HCT116 (cell line): Measurements from ENCODE around the gene BEST4. TPM values are rescaled to one million over a fixed set of nuclear protein-coding genes. Genes with fewer than 3 reads are reported as not detected.

Source experiments
- ATAC-seq: fragments of 200-7000 bp; cut with Tn5 transposase; 2 replicates; pipeline ENCODE4 v1.9.1; 2020; ENCODE audit warnings: mild to moderate bottlenecking, moderate library complexity
- BruUV-seq: library from RNA; stranded (reverse); fragments of 400-500 nt; replicated peaks from 2 replicates; lab custom pipeline; 2021; lab: Mats Ljungman, UMichigan
- CTCF ChIA-PET: fragments of 300-600 bp; sonication (Branson Sonifier 250); formaldehyde crosslinking; loops from one replicate; lab custom pipeline; 2021; ENCODE audit warnings: antibody characterized with exemption; lab: Charles Lee
- POLR2A ChIA-PET: fragments of 300-600, 350-600 bp; sonication (Branson Sonifier 250); formaldehyde crosslinking; loops from one replicate; lab custom pipeline; 2021; ENCODE audit warnings: antibody characterized with exemption; lab: Charles Lee
- RAD21 ChIA-PET, 2 experiments: fragments of 300-600 bp; sonication (Branson Sonifier 250); formaldehyde crosslinking; loops; one replicate each; lab custom pipeline; 2023; ENCODE audit warnings: low total read pairs in 2 of 2; ENCODE audit not compliant: uncharacterized antibody in 2 of 2, unreplicated experiment in 2 of 2, low non-redundant PET in 1 of 2; lab: Charles Lee
- DNase-seq: peaks from one replicate; pipeline ENCODE4 v3.0.0-alpha.2; 2010; ENCODE audit warnings: low read depth, low spot score
- H2AFZ ChIP-seq: fragments of 200-600 bp; shearing (Covaris generic), sonication (generic); 2 replicates; pipeline ENCODE4 v1.6.1; 2017; ENCODE audit warnings: low read depth, mixed run types, mixed read lengths, antibody characterized with exemption, low read length; ENCODE audit not compliant: poor library complexity, severe bottlenecking
- H3K27ac ChIP-seq: 2 replicates; pipeline ENCODE4 v1.5.1; 2012; ENCODE audit warnings: low read depth, low read length
- H3K27me3 ChIP-seq: fragments of 200-600 bp; sonication (generic); 2 replicates; pipeline ENCODE4 v1.6.1; 2016; ENCODE audit warnings: mixed run types, low read length, mixed read lengths; ENCODE audit not compliant: insufficient read depth
- H3K36me3 ChIP-seq, 2 experiments: fragments of 200-500 bp in 1 of 2; fragments of 200-600 bp in 1 of 2; sonication (Bioruptor generic) in 1 of 2; sonication (generic) in 1 of 2; 2 replicates each; pipeline versions ENCODE4 v1.5.1 to v1.6.1; 2014 to 2016; ENCODE audit warnings: low read length in 2 of 2, inconsistent platforms in 1 of 2, mixed read lengths in 1 of 2, mixed run types in 1 of 2; ENCODE audit not compliant: insufficient read depth in 2 of 2, control insufficient read depth in 1 of 2
- H3K4me1 ChIP-seq, 2 experiments: fragments of 200-600 bp in 1 of 2; sonication (generic) in 1 of 2; 2 replicates each; pipeline versions ENCODE4 v1.5.1 to v1.6.1; 2012 to 2017; ENCODE audit warnings: low read length in 2 of 2, inconsistent platforms in 1 of 2, mild to moderate bottlenecking in 1 of 2, mixed read lengths in 1 of 2, mixed run types in 1 of 2, moderate library complexity in 1 of 2; ENCODE audit not compliant: insufficient read depth in 2 of 2, control insufficient read depth in 1 of 2
- H3K4me2 ChIP-seq: fragments of 200-600 bp; sonication (generic); 2 replicates; pipeline ENCODE4 v1.6.1; 2017; ENCODE audit warnings: mixed run types, low read length, mixed read lengths
- H3K4me3 ChIP-seq, 2 experiments: fragments of 200-600 bp in 1 of 2; sonication (generic) in 1 of 2; replicated peaks in 1 of 2; 2 replicates each; pipeline ENCODE4 v1.5.1; 2011 to 2016; ENCODE audit warnings: low read length in 2 of 2, control low read depth in 1 of 2, low read depth in 1 of 2, mild to moderate bottlenecking in 1 of 2, mixed read lengths in 1 of 2, mixed run types in 1 of 2
- H3K79me2 ChIP-seq: fragments of 200-600 bp; sonication (generic); 2 replicates; pipeline ENCODE4 v1.6.1; 2017; ENCODE audit warnings: mild to moderate bottlenecking, mixed run types, low read length, moderate library complexity, mixed read lengths; ENCODE audit not compliant: insufficient read depth
- H3K9ac ChIP-seq: fragments of 200-600 bp; sonication (generic); 2 replicates; pipeline ENCODE4 v1.6.1; 2016; ENCODE audit warnings: low read length, mixed read lengths
- H3K9me2 ChIP-seq: fragments of 200-600 bp; sonication (generic), shearing (Covaris generic); 2 replicates; pipeline ENCODE4 v1.6.1; 2017; ENCODE audit warnings: mixed run types, mild to moderate bottlenecking, moderate library complexity; ENCODE audit not compliant: insufficient read depth
- H3K9me3 ChIP-seq, 2 experiments: fragments of 200-500 bp in 1 of 2; fragments of 200-600 bp in 1 of 2; sonication (Bioruptor generic) in 1 of 2; sonication (generic) in 1 of 2; 2 replicates each; pipeline ENCODE4 v1.6.1; 2014 to 2017; ENCODE audit warnings: low read length in 2 of 2, mixed read lengths in 2 of 2, inconsistent platforms in 1 of 2, low read depth in 1 of 2, mild to moderate bottlenecking in 1 of 2, mixed run types in 1 of 2, moderate library complexity in 1 of 2; ENCODE audit not compliant: control insufficient read depth in 1 of 2, insufficient read depth in 1 of 2
- H4K20me1 ChIP-seq: fragments of 200-600 bp; sonication (generic), shearing (Covaris generic); 2 replicates; pipeline ENCODE4 v1.6.1; 2017; ENCODE audit warnings: mixed run types, mild to moderate bottlenecking, moderate library complexity; ENCODE audit not compliant: insufficient read depth
- ATF3 ChIP-seq: IDR thresholded peaks from 2 replicates; pipeline ENCODE4 v1.6.1; 2012
- CBX3 ChIP-seq: IDR thresholded peaks from 2 replicates; pipeline ENCODE4 v1.6.1; 2012; ENCODE audit warnings: low read depth
- CEBPB ChIP-seq: IDR thresholded peaks from 2 replicates; pipeline ENCODE4 v1.6.1; 2012; ENCODE audit warnings: low read depth
- EGR1 ChIP-seq: IDR thresholded peaks from 2 replicates; pipeline ENCODE4 v1.6.1; 2012; ENCODE audit warnings: low read depth
- ELF1 ChIP-seq: IDR thresholded peaks from 2 replicates; pipeline ENCODE4 v1.6.1; 2012; ENCODE audit warnings: low read depth, borderline replicate concordance
- JUND ChIP-seq: IDR thresholded peaks from 2 replicates; pipeline ENCODE4 v1.6.1; 2012
- POLR2A ChIP-seq: IDR thresholded peaks from 2 replicates; pipeline ENCODE4 v1.7.0; 2011; ENCODE audit warnings: borderline replicate concordance; ENCODE audit not compliant: insufficient read depth, insufficient read length; ENCODE audit errors: extremely low read depth
- POLR2AphosphoS5 ChIP-seq: IDR thresholded peaks from 2 replicates; pipeline ENCODE4 v1.6.1; 2011; ENCODE audit warnings: mild to moderate bottlenecking, low read depth, low read length, moderate library complexity
- RAD21 ChIP-seq: IDR thresholded peaks from 2 replicates; pipeline ENCODE4 v1.6.1; 2012; ENCODE audit warnings: low read depth, mild to moderate bottlenecking
- REST ChIP-seq: IDR thresholded peaks from 2 replicates; pipeline ENCODE4 v1.6.1; 2012; ENCODE audit warnings: low read depth
- SP1 ChIP-seq: IDR thresholded peaks from 2 replicates; pipeline ENCODE4 v1.6.1; 2012; ENCODE audit warnings: low read depth
- SRF ChIP-seq: IDR thresholded peaks from 2 replicates; pipeline ENCODE4 v1.6.1; 2012; ENCODE audit warnings: low read depth
- TCF7L2 ChIP-seq: IDR thresholded peaks from 2 replicates; pipeline ENCODE4 v1.7.0; 2011; ENCODE audit warnings: borderline replicate concordance, inconsistent platforms; ENCODE audit not compliant: insufficient read depth, insufficient read length; ENCODE audit errors: extremely low read depth
- YY1 ChIP-seq: IDR thresholded peaks from 2 replicates; pipeline ENCODE4 v1.6.1; 2011; ENCODE audit warnings: low read length, low read depth, moderate library complexity, mild to moderate bottlenecking; ENCODE audit not compliant: insufficient replicate concordance; ENCODE audit errors: extremely low read depth
- ZFX ChIP-seq: fragments of 450-650 bp; IDR thresholded peaks from 2 replicates; pipeline ENCODE4 v1.6.1; 2017
- ZNF274 ChIP-seq: fragments of 200-500 bp; sonication (Bioruptor generic); IDR thresholded peaks from 2 replicates; pipeline ENCODE4 v1.6.1; 2014; ENCODE audit warnings: mild to moderate bottlenecking, low read depth, low read length, inconsistent platforms
- intact Hi-C: fragments of 100-400 bp; cut with micrococcal nuclease; formaldehyde crosslinking; loops from 2 replicates; pipeline ENCODE4 v1.10.0; 2022
- total RNA-seq: library from RNA; stranded (reverse); gene quantifications from one replicate; pipeline ENCODE4 v1.2.1, GENCODE V29; 2021; ENCODE audit not compliant: unreplicated experiment
- TF ChIP-seq, protein P1 (sequence below): IDR thresholded peaks from 2 replicates; pipeline ENCODE4 v1.6.1; 2011; ENCODE audit warnings: mild to moderate bottlenecking, low read length, moderate library complexity; ENCODE audit not compliant: insufficient replicate concordance; ENCODE audit errors: extremely low read depth
- TF ChIP-seq, protein P2 (sequence below), 3 experiments: fragments of 200-600 bp in 1 of 3; sonication (generic) in 1 of 3; IDR thresholded peaks in 2 of 3; conservative IDR thresholded peaks in 1 of 3; 2 replicates each; pipeline ENCODE4 v1.5.1; 2012 to 2017; ENCODE audit warnings: low read depth in 2 of 3, low read length in 2 of 3, antibody characterized with exemption in 1 of 3, borderline replicate concordance in 1 of 3, control low read depth in 1 of 3, mild to moderate bottlenecking in 1 of 3, mixed read lengths in 1 of 3, mixed run types in 1 of 3, moderate library complexity in 1 of 3; ENCODE audit not compliant: insufficient read depth in 1 of 3

Gene BEST4
- total RNA-seq, 1 experiment from 2014 or later = 0.52 TPM

DNA sequence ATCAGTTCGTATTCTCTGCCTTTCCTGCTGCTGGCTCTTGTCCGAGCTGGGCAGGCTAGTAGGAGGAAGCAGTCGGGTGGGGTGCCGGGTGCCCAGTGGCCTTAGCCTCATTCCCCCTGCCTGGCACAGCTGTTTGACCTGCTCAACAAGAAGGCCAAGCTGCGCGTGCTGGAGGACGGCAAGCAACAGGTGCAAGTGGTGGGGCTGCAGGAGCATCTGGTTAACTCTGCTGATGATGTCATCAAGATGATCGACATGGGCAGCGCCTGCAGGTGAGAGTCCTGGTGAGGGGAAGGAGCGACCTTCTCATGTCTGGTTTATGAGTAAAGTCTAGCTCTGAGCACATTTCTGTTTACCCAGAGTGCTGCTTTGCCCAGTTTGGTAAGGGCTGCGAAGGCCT is 28.9 kb downstream of the BEST4 start:
- TF ChIP-seq ELF1 (no peak), EGR1 (no peak), ATF3 (no peak), YY1 (no peak), JUND (no peak), CBX3 (no peak), RAD21 (no peak), TCF7L2 (no peak), SRF (no peak), SP1 (no peak), REST (no peak), CEBPB (no peak), ZNF274 (no peak), POLR2AphosphoS5 (no peak), POLR2A (no peak), ZFX (no peak)
- TF ChIP-seq, protein P1, sequence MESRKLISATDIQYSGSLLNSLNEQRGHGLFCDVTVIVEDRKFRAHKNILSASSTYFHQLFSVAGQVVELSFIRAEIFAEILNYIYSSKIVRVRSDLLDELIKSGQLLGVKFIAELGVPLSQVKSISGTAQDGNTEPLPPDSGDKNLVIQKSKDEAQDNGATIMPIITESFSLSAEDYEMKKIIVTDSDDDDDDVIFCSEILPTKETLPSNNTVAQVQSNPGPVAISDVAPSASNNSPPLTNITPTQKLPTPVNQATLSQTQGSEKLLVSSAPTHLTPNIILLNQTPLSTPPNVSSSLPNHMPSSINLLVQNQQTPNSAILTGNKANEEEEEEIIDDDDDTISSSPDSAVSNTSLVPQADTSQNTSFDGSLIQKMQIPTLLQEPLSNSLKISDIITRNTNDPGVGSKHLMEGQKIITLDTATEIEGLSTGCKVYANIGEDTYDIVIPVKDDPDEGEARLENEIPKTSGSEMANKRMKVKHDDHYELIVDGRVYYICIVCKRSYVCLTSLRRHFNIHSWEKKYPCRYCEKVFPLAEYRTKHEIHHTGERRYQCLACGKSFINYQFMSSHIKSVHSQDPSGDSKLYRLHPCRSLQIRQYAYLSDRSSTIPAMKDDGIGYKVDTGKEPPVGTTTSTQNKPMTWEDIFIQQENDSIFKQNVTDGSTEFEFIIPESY = no peak
- TF ChIP-seq, protein P2, sequence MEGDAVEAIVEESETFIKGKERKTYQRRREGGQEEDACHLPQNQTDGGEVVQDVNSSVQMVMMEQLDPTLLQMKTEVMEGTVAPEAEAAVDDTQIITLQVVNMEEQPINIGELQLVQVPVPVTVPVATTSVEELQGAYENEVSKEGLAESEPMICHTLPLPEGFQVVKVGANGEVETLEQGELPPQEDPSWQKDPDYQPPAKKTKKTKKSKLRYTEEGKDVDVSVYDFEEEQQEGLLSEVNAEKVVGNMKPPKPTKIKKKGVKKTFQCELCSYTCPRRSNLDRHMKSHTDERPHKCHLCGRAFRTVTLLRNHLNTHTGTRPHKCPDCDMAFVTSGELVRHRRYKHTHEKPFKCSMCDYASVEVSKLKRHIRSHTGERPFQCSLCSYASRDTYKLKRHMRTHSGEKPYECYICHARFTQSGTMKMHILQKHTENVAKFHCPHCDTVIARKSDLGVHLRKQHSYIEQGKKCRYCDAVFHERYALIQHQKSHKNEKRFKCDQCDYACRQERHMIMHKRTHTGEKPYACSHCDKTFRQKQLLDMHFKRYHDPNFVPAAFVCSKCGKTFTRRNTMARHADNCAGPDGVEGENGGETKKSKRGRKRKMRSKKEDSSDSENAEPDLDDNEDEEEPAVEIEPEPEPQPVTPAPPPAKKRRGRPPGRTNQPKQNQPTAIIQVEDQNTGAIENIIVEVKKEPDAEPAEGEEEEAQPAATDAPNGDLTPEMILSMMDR (IDR thresholded peaks at IDR 0.05 in 2 of 3, conservative IDR thresholded peaks at IDR 0.05 in 1 of 3; ENCODE audit: borderline replicate concordance in 1 of 3, insufficient read depth in 1 of 3, low read depth in 2 of 3, low read length in 2 of 3) = no peak
- H3K4me3 ChIP-seq = no peak overlapping the region
- H3K27ac ChIP-seq = no peak overlapping the region
- peaks cover 50 to 82% of the 10 kb centered on the region in 2 experiments for H3K36me3 ChIP-seq
- DNase-seq (no peak), ATAC-seq (no peak)
- no peak overlapping the region for H2AFZ ChIP-seq
- H3K27me3 ChIP-seq = no peaks in the 10 kb centered on the region
- intact Hi-C loops = no loop called here
- H3K4me2 ChIP-seq = no peak overlapping the region
- H3K4me1 ChIP-seq = no peaks in the 10 kb centered on the region
- ChIA-PET CTCF (no interaction called here), POLR2A (interaction anchor here (1.2 kb wide), 1 partner anchor 15 kb away, joined by 3 read pairs; no protein-coding TSS in a partner anchor), RAD21 (no interaction called here)
- H4K20me1 ChIP-seq = no peaks in the 10 kb centered on the region
- BruUV-seq = no TSS peak
- H3K9ac ChIP-seq = no peak overlapping the region
- no peaks in the 10 kb centered on the region for H3K79me2 ChIP-seq
- no peaks in the 10 kb centered on the region for H3K9me2 ChIP-seq
- H3K9me3 ChIP-seq = no peaks in the 10 kb centered on the region
